A204.1 (cell line): ENCODE data around the gene RPS3.

Experiments used
- FAIRE-seq: peaks from 2 replicates; lab custom pipeline; 2012; peaks lifted over from hg19 to GRCh38; lab: Jason Lieb, UNC

The RPS3 gene

GRCh38 chr11:75435571-75435925, 36.2 kb downstream of the RPS3 start:
- FAIRE-seq = no peak

DNA sequence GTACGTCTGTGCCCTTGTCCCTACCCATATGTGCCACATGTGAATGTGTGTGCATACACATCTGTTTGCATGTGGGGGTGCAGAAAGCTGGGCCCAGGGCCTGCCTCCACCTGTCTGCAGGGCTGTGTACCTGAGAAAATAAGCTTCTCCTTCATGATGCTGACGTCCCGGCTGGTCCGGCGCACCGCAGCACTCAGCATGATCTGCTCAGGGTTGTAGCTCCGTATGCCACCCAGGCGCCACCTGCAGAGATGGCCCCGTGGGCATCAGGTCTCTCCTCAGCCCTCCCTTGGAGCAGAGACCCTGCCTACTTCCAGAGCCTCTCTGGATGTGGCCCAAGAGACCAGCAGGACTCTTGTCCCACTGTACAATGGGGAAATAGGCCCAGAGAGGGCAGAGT, 37.5 kb downstream of the RPS3 start:
- no peak for FAIRE-seq

DNA sequence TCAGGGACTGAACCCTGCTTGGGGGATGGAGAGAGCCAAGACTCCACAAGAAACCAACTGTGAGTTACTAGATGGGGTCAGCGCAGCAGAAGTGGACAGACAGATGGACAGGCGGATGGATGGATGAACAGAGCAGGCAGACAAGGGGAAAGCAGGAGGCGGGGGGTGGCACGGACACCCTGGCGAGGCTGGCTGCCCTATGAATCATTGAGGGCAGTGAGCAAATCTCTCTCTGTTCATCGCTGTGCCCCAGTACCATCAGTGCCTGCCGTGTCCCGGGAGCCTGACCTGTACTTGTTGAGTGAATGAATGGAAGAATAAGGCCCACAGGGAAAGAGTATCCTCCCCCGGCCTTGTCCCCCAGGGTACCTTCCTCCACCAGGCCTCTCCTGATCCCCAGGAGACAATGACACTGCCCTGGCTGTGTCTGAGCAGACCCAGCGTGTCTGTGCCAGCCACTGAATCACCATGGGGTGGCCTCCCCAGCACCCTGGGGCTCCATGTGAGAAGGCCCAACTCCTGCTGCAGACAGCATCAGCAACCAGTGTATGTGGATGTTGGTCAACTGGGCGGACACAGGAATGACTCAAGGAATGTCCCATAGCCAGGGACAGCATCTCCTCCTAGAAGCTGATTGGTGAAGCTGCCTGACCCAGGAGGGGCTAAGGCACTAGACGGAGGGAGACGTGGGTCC, 38.8 kb downstream of the RPS3 start:
- FAIRE-seq = no peak

DNA sequence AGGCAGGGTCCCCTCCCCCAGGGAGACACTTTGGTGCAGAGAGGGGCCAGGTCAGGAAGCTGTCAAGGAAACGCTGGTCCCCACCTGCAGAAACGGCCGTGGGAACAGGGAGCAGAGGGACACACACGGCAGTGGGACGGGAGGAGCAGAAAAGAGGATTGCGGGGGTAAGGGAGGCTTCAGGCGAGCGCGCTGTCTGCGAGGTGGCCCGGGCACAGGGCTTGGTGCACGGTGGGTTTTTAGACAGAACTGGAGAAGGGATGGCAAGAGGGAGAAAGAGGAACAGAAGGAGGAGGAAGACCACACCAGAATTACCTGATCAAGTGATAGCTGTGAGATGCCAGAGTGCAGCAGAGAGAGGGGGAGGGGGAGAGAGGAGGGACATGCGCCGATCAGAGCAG, 39.7 kb downstream of the RPS3 start:
- FAIRE-seq = no peak

DNA sequence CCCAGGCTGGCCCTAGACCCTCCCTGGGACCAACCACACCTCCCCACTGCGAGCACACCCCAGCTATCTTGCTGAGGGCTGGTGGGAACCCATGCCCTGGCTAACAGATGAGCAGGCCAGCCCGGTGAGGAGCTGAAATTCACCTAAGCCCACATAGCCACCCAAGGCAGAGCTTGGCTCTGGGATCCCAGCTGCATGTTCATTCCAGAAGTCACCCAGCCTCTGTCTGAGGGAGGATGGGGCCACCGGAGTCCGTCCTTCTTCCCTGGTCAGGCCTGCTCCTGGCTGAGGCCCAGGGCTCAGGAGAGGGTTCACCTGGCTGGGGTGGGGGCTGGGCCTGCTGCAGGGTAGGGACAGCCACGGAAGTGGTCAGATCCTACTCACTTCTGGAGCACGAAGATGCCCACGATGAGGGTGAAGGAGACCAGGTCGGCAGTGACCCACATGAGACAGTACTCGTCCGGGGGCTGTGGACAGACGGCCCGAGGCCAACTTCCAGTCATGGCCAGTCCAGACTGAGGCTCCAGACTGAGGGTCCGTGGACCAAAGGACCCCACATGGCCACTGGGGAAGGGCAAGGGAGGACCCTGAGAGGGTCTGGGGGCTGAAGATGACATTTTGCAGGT, 40.3 kb downstream of the RPS3 start:
- FAIRE-seq = no peak

DNA sequence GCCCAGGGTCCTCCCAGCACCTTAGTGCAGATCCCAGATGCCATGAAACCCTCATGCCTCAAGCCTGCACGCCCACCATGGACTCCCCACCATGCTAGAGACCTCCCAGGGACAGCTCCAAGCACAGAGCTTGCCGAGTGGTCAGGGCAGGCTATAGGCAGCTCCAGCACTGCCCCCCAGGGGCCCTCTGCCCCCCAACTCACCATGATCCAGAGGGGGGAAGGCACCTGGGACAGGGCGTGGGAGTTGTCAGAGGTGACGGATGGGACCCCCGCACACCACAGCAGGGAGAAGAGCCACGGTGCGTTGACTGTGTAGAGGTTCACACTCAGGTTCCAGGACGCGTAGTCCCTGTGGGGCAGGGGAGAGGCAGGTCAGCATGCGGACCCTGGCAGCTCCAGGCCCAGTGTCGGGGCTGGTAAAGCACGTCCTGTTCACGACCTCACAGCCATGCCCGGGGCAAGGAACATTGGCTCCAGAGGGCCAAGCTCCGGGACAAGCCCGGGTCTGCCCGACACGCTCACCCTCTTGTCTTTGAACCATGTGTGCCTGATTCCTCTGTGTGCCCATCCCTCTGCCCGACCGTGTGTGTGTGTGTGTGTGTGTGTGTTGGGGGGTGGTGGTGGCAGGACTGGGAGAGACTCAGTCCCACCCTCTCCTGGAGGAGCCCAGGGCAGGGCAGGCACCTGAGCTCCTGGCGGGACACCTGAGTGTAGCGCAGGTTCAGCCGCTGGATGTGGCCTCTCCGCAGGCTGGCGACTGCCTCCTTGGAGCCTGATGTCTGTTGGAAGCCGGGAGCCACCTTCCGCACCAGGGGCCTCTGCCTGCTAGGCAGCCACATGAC, 41.9 kb downstream of the RPS3 start:
- FAIRE-seq = no peak

DNA sequence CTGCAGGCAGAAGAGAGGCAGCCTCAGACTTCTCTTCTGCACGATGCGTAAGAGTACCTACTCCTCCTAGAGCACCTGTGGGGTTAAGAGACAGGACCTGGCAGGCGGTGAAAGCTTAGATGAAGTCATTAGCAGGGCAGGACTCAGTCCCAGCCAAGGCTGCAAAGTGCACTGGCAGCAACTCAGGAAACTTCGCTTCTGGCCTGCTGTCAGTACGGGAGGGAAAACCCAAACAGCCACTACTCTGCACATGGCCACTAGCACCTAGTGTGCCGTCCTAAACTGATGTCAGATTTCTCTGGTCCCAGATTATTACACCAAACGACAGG, 42.5 kb downstream of the RPS3 start:
- FAIRE-seq = no peak

GRCh38 chr11:75442161-75442885, 43.0 kb downstream of the RPS3 start:
- no peak for FAIRE-seq

- FAIRE-seq = no peak
Measured at GRCh38 chr11:75443043-75443442, 43.7 kb downstream of the RPS3 start.

- FAIRE-seq = no peak
Measured at GRCh38 chr11:75445315-75445953, 46.1 kb downstream of the RPS3 start.

DNA sequence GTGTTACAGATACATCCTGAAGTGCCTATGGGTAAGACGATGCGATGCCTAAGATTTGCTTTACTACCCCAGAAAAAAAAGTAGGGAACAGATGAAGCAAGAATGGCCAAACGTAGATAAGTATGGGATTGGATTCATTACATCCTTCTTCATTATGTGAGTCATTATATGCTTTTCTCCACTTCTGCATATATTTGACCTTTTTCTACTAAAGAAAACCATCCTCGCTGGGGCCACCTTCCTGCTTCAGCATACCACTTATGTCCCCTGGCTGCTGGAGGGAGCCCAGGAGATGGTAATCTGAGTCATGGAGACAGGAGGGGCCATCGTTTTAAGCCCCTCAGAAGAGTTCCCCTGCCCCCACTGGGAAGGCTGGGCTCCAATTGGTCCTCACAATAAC, 48.1 kb downstream of the RPS3 start:
- FAIRE-seq = no peak

- FAIRE-seq = no peak
Measured at GRCh38 chr11:75449271-75449670, 50.0 kb downstream of the RPS3 start.

DNA sequence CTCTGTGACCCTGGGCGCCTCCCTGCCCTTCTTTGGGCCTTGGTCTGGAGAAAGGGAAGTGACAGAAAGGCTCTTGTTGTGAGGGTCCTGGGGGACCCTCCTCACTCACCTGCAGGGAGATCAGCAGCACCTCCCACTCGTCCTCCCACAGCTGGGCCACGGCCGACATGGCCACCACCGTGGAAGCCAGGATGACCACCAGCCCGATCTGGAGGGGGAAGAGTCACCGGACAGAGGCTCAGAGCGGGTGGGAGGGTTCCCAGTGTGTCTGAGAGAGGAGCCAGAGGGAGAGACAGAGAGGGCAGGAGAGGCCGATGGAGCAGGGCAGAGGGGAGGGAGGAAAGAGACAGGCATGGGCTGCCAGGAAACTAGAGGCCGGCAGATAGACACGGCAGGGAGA, 50.5 kb downstream of the RPS3 start:
- no peak for FAIRE-seq

DNA sequence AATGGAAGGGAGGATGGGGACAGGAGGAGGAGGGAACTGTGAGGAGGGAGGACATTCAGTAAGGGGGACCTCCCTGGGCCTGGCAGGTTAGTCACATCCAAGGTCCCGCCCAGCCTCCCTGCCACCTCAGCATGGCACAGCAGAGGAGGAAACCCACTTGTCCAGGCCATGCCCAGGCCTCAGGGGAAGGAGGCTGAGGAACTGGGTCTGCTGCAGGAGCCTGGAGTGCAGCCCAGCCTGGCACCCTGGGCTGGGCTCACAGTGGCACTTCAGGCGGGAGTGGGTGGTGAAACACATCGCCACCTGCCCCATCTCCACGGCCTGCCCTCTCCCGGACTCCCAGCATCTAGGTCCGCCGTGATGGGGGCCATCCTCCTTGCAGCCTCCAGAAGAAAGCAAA, 50.9 kb downstream of the RPS3 start:
- no peak for FAIRE-seq

DNA sequence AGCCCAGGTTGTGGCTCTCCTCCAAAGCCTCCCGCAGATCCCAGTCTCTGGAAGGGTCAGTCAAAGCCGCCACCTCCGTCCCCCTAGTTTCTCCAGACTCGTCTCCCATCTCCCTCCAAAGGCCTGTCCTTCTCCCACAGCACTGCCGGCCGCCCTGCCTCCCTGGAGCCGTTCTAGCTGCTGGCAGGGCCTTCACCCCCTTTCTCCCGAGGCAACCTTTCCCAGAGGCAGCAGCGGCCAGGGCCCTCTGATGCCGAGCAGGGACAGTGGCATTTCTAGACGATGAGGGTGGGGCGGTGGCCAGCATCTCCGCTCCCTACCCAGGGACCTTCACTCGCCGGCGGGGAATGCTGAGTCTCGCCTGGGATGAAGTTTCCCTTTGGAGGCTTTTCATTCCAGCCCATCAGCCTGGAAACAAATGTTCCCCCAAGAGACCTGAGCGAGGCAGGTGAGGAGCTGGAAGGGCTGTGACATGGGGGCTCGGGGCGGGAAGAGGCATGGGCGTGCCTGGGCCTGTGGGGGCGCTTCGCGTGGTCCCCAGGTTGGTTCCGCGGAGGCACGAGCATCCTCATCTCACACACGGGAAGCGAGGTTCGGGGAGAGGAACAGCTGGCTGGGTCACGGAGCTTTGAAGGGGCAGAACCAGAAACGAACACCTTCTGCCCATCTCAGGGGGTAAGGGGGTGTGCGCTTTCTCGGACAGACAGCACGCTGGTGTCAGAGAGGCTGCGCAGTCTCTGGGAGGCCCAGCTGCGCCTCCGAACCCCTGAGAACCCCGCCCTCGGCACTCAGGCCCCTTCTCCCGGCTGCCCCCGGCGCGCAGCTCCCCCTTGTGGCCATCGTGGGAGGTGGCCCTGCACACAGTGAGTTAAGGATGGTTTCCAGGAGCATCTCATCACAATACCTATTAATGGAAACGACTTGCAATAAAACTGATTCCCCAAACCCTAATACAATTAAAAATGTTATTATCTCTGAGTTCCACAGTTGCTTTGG, 51.8 kb downstream of the RPS3 start:
- FAIRE-seq = no peak

DNA sequence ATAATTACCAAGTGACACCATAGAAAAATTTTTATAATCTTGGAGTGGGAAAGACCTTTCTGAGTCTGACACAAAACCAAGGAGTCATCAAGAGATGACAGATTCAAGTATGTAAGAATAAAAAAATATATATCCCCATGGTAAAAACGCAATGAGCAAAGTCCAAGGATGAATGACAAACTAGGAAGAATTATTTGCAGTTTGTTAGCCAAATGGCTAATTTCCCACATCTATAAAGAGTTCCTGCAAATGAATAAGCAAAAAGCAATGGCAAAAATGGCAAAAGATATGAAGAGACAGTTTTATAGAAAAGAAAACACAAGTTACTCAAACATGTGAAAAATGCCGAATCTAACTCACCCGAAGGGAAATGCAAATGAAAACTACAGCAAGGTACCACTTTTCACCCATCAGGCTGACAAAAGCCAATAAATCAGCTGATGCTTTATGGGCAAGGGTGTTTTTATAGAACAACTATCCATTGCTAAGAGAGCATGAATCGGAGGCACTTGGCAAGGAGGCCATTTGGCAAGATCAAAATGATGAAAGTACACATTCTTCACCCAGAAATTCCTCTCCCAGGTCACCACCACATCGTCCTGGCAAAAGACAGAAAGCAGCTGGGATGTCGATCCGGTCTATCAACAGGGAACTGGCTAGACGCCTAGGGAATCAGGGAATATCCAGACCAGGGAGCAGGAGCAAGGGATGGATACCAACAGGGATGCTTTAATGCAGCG, 54.8 kb downstream of the RPS3 start:
- FAIRE-seq = no peak

- FAIRE-seq = no peak
Measured at GRCh38 chr11:75454987-75455386, 55.7 kb downstream of the RPS3 start.
